Posterior vena cava (tissue), 2 donors: Measurements from ENCODE around the gene STEAP3. TPM values are rescaled to one million over a fixed set of nuclear protein-coding genes. Genes with fewer than 3 reads are reported as not detected.

Experiments
- DNase-seq: peaks from one replicate; pipeline ENCODE4 v3.0.0-alpha.2; 2020; ENCODE audit warnings: low spot score
- intact Hi-C, 2 donors: fragments of 100-400 bp; cut with DNase I; formaldehyde crosslinking; loops; one replicate each; pipeline versions ENCODE4 v1.14.1 to v1.14.2; 2022 to 2023
- long read RNA-seq, 2 donors: library from polyadenylated mRNA; unstranded; transcript quantifications; one replicate each; pipeline ENCODE4 v2.0.0, GENCODE V29; 2020 to 2021
- total RNA-seq, 2 donors: library from RNA; stranded (reverse); fragmentation: NEBNext Ultra II Directional; extraction: Animal tissue kit (Norgen Biotek cat#: 25700); gene quantifications; one replicate each; pipeline ENCODE4 v1.2.1, GENCODE V29; 2021
- donor health status: DM: yes; HTN: yes; CAD: no.
- donor health status: DM: yes; HTN: yes; CAD: no.

STEAP3 gene, protein sequence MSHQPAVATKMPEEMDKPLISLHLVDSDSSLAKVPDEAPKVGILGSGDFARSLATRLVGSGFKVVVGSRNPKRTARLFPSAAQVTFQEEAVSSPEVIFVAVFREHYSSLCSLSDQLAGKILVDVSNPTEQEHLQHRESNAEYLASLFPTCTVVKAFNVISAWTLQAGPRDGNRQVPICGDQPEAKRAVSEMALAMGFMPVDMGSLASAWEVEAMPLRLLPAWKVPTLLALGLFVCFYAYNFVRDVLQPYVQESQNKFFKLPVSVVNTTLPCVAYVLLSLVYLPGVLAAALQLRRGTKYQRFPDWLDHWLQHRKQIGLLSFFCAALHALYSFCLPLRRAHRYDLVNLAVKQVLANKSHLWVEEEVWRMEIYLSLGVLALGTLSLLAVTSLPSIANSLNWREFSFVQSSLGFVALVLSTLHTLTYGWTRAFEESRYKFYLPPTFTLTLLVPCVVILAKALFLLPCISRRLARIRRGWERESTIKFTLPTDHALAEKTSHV
- total RNA-seq, result 1 to 10 TPM; 5.7 to 9.3 TPM
- long read RNA-seq, donor 1, partial matches to known transcripts, result 2 of 3 reads
- long read RNA-seq, donor 1, other reads (novel, unspliced or antisense), result 0 of 3 reads
- long read RNA-seq, donor 2, partial matches to known transcripts, result 1 of 10 reads
- long read RNA-seq, donor 2, other reads (novel, unspliced or antisense), result 5 of 10 reads

DNA sequence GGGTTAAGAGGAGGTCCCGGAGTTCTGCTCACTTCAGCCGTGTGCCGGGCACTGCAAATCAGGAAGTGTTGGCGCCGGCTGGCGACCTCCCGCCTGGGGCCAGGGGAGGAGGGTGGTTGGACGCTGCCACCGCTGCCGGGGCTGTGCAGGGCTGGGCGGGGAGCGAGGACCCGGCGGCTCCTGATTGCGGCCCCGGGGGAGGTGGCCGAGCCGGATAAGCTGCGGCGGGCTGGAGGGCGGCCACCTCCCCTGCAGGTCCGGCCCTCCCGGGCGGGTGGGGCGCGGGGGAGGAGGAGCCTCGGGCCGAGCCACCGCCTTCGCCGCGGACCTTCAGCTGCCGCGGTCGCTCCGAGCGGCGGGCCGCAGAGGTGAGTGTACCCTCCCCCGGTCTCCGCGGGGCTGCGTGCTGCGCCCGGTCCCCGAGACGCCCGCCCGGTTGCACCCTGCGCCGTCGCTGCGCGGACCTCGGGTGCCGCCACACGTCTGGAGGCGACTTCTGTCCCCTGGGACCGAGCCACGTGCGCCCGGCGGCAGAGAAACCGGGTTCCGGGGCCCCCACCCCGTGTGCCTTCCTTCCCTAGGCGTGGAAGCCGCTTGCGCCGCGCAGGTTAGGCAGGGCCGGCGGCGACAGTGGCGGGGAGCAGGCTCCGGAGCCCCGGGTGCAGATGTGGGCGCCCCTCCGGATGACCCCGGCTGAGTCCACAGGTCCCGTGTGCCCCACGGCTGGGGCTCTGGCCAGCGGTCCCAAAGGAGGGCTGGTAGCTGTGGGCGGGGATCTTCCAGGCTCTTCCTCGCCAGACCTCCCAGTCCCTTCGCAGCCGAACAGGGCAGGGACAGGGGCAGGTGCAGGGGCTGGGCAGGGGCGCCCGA, at the start of gene STEAP3:
Gene STEAP3 (plus strand): TSS at position 314 of the 870 bp plus-strand sequence. CDS start 7,179 bp downstream, outside the sequence.
- intact Hi-C loops, result no loop called here
- DNase-seq, result peak; percentile 89

DNA sequence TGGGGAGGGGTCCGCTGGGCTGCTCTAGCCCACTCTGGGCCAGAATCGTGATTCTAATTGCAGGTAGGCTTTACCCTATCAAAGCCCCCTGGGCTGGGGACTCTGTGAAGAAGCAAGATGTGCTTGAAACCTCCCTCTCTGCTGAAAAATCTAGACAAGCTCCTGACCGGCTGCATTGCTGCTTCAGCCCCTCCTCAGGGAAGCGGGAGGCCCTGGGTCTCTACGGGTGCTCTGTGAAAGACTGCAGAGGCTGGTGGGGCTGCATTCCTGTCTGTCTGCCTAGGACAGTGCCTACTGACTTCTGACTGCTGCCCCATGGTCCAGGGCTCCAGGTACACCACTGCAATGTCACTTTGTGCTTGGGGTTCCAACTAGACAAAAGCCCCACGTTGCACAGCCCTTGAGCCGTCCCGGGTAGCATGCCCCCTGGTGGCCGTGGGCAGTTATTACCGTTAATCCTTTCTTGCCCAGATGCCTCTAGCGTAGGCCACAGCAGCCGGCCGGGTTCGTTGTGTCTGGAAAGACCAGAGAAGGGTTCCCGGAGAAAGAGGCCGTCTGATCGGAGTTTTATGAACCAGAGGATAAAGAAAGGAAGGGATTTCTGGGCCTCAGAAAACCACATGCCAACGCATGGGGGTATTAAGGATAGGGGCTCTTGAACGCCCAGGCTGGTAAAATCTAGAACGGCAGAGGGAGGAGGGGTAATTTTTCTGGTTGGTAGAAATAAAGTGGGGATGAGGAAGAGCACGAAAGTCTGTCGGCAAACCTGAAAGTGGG, 49.2 kb upstream of the STEAP3 start:
- intact Hi-C loops, result no loop called here
- DNase-seq, result peak; percentile 83

DNA sequence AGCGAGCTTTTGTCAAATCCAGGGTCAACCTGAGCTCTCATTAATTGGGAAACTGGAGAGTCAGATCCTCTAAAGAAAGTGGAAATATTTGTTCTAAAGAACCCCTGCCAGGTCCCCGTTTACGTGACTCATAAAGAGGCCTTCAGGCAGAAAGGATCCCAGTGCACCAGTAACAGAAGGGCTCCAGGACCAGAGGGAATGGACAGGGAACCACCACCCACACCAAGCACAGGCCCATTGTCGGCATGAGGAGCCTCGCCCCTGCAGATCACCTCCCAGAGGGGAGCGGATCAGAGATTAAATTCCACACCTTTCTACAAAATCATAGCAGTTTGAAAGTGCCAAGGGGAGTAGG, 48.7 kb upstream of the STEAP3 start:
- intact Hi-C loops, result no loop called here
- DNase-seq, result peak; percentile 18

DNA sequence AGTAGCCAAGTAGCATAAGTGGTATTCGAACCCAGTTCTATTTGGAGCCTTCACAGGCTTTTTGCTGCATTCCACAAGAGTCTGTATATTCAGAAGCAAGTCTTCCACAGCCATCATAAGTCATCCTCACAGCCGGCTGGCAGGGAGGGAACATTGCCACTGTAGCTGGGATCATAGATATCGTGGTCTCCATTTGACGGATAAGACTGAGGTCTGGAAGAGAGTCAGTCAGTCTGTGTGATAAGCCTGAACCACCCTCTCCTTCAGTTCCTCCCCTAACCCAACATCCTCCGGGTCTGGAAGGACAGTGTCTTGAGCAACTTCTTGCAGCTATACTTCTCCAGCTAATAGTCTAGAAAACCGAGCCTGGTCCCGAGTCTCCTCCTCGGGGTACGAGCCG, 48.1 kb upstream of the STEAP3 start:
- DNase-seq, result peak; percentile 35
- intact Hi-C loops, result no loop called here

DNA sequence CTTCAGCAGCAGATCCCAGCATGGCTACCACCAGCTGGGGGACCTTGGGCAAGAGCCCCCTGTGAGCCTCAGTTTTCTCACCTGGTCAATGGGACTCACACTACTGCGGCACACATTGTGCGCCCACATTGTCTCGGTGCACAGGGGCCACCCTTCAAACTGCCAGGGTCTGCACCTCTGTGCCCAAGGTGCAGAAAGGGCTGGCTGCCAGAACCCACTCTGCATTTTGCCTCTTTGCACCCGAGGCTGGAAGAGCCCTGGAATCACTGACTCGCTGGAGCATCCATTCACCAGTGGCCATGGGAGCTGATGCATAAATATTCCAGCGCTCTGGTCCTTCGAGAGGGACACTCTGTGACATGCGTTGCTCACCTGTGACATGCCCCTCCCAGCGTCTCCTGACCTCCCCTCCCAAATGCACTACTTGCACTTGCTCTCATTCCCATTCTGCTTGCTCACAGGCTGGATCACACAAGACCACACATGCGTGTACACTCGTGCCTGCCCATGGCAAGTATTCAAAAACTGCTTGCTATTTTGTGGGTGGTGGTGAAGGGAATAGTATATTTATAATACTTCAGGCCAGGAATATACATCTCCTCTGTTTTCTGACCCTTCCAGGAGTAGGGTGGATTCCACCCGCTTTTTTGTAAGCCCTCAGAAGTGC, 46.3 kb upstream of the STEAP3 start:
- DNase-seq, result peak; percentile 43
- intact Hi-C loops, result no loop called here

DNA sequence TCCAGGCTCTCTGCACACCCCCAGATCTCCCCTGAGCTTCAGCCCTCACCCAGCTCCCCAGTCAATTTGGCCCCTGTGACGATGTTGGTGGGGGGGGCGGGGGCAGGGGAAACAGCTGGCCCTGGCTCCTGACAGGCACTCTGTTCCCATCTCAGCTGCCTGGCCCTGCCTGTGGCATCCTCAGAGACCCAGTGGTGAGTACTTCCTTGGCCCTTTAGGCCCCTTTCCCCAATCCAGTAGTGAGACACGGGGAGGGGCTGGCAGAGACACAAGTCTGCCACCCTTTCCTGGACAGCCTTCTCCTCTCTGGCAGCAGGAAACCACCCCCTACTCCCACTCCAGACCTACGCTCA, 45.8 kb upstream of the STEAP3 start:
- intact Hi-C loops, result no loop called here
- DNase-seq, result peak; percentile 52

DNA sequence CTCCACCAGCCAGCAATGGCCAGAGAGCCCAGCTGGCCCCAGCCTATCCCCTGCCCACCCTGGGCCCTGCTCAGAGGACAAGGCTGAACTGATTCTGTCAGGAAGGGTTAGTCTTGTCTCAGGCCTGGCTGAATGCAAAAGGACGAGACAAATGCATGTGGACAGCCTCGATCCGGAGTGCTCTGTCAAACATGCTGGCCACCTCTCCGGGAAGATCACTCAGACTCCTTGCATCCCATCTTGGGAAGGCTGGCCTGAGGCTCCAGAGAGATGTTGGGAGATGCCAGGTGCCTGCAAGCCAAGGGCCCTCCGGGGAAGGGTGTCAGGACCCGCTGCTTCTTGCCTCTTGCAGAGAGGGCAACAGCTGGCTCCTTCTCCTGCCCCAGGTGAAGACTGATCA, 44.9 kb upstream of the STEAP3 start:
- intact Hi-C loops, result no loop called here
- DNase-seq, result peak; percentile 47

DNA sequence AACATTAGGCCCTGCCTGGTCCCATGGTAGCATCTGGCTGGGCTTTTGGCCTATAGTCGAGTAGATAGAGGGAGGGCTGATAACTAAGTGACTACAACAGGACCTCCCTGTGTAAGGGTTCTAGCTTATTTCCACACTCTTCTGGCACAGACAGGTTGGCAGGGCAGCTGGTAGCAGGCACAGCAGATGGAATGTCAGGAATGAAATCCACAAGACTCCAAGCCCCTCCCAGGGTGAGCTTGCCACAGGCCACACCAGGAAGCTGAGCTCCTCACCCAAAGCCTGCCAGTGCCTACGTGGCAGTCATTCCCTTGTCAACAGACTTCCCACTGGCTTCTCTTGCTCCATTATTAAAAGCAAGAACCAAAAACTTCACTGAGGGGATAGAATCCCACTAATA, 44.4 kb upstream of the STEAP3 start:
- intact Hi-C loops, result no loop called here
- peak; percentile 42 for DNase-seq

DNA sequence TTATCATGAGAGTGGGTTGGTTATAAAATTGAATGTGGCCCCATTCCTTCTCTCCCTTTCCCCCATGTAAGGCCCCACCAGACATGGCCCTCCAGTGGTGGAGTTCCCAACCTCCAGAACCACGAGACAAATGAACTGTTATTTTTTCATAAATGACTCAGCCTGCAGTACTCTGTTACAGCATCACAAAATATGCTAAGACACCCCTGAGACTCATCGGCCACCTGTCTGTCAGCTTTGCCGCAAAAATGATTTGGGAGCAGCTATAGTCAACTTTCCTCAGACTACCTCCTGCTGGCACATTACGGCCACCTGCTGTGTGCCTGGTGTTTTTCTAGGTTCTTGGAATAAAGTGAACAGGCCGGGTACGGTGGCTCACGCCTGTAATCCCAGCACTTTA, 43.6 kb upstream of the STEAP3 start:
- intact Hi-C loops, result no loop called here
- DNase-seq, result peak; percentile 66

DNA sequence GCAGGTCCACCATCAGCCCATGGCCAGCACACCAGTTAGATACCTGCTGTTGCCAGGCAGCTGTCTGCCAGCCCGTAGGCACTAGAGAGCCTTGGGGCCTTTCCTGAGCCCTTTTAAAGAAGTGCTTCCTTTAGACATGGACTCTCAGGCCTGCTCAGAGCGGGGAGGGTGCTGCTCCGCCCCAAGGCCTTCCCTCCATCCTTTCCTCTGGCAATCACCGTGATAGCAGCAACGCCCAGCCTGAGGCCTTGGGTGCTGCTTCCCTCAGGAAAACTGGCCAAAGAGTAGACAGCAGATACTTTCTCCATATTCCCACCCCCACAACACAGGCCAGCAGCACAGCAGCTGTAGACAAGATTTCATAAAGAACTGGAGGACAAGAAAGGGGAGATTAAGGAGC, 42.7 kb upstream of the STEAP3 start:
- peak; percentile 53 for DNase-seq
- intact Hi-C loops, result no loop called here

DNA sequence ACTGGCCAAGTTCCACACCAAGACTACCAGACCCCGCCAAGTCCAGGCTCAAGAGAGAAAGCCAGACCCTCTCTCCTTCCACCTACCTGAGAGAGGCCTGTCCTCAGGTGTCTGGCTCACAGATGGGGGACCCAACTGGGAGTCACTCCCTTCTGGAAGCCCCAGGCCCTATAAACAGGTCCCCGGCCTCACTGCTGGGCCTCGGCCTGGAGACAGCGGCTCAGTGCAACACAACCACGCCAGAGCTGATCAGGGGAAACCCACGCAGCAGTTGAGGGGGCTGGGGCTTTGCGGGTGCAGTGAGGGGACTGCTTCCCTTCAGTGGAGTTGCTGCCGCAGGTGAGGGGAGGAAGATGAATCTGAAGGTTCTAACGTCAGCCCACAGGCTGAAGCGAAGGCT, 42.2 kb upstream of the STEAP3 start:
- peak; percentile 62 for DNase-seq
- intact Hi-C loops, result no loop called here

DNA sequence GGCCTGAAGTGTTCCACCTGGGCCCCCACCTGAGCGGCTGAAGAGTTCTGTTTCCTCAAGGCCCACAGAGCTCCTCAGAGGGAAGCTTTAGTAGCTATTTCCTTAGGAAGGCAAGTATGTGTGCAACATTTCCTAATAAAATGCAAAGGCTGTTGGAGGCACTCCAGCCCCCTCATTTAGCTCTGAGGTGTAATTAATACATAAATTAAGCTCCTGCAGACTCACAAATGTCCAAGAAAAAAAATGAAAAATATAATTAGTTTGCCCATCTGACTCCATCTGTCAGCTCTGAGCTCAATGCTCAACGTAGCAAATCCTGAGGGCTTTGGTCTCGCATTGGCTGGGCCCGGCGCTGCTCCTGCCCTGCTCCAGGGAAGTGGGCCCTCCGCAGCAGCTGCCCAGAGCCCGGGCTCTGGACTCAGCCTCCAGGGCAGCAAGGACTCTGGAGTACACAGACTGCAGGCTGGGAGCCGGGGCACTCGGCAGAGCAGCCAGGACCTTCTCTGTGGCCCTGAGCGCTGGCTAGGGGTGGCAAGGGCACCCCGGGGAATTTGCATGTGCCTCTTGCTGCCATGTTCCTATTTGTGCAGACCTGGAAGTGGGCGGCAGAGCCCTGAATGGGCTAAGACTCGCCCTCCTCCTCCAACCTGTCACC, 41.7 kb upstream of the STEAP3 start:
- DNase-seq, result peak; percentile 46
- intact Hi-C loops, result no loop called here

DNA sequence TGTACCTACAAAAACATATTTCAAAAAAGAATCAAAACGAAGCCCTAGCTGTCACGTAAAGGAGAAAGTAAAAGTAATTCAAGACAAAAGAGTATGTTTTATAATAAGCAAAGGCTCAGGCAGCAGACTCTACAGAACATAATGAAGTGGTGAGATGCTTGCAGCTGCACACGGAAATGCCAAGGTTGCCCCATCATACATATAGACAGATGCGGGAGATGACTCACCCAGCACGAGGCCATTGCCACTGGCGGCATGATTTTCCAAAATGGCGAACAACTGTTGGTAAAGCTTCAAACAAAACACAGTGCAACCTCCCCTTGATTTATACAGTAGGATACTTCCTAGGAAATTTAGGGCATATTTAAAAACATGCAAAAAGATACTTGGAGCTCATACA, 39.1 kb upstream of the STEAP3 start:
- intact Hi-C loops, result no loop called here
- DNase-seq, result peak; percentile 20

DNA sequence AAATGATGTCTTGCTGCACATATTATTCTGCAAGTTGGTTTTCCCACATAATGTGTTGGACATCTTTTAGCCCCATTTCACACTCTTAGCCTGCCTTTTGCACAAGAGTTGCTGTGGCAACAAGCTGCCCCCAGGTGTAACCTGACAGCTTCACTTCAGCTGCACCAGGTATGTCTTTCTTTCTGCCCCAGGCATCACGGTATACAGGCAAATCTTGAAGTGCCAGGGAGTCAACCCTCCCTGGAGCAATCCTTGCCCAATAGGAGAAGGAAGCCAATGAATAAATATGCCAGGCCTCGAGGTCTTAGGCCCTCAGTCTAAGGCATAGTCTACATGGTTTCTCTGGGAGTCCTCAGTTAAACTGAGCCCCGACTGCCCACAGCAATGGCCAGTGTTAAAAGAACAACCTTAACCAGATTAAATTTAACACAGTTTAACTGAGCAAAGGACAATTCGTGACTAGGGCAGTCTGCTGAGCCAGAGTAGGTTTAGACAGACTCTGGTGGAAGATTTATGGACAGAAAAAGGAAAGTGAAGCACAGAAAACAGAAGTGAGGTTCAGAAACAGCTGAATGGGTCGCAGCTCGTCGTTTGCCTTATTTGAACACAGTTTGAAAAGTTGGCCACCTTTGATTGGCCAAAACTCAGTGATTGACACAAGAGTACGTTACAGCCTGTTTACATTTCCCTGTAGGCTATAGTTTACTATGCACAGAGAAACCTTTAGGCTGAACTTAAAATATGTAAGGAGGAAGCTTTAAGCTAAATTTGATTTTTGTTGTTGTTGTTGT, 33.1 kb upstream of the STEAP3 start:
- intact Hi-C loops, result no loop called here
- DNase-seq, result peak; percentile 45

DNA sequence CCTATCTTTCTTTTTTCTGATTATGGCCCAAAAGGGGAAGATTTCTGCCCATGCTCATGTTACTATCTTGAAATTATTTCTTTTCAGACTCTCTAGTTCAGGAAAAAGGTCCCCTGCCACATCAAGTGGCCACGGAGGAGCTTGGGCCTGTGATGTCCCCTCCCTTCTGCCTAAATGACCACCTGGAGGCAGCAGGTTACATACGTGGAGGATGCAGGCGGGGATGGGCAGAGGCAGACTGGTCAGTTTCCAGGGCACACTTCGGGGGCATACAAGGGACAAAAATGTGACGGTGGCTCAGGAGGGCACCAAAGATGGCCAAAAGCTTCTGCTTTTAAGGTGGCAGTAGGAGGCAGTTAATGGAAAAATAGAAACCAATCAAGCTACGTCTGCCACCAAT, 30.7 kb upstream of the STEAP3 start:
- intact Hi-C loops, result no loop called here
- DNase-seq, result peak; percentile 59

DNA sequence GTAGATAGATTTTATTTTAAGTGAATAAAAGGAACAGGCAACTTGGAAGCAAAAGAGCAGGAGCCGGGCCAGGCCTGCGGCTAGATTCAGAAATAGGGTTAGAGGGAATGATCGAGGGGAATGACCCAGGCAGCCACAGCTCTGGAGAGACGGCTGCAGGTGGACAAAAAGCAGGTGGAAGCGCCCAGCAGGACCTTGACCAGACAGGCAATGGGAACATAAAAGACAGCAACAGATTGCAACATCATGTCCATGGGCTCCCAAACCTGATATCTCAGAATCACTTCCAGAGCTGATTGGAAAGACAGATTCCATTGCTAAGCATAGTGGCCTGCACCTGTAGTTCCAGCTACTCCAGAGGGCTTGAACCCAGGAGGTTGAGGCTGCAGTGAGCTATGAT, 28.6 kb upstream of the STEAP3 start:
- DNase-seq, result peak; percentile 31
- intact Hi-C loops, result no loop called here

DNA sequence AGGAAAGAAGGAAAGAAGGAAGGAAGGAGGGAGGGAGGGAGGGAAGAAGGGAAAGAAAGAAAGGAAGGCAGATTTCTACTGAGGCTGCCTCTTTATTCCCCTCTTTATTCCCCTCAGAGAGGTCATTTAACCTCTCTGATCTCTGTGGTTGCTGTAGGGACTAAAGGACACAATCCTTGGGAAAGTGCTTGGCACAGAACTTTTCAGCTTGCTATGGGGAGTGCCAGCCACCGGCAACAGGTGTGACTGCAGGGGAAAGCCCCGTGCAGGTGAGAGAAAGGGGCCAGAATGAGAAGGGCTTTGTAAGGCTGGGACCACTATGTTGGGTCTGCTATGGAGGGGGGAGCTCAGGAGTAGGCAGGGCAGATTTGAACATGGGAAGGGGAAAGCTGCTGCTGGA, 27.7 kb upstream of the STEAP3 start:
- DNase-seq, result peak; percentile 13
- intact Hi-C loops, result no loop called here
